Heart left ventricle (tissue), 13 donors: ENCODE results near the gene SOX11.

Experiments
- POLR2A ChIP-seq, 2 donors: fragments of 450-650 bp; IDR thresholded peaks; one replicate each; pipeline ENCODE4 v1.6.1; 2017; ENCODE audit warnings: antibody characterized with exemption in 2 of 2, mild to moderate bottlenecking in 2 of 2, moderate library complexity in 2 of 2
- TF ChIP-seq, protein P1 (sequence below), 12 donors: fragments of 200-600 bp; sonication (generic) in 4 of 12; IDR thresholded peaks; one replicate each; pipeline versions ENCODE4 v1.5.0 to v1.8.0; 2018 to 2022; ENCODE audit warnings: antibody characterized with exemption in 12 of 12, mild to moderate bottlenecking in 5 of 12
- donor health status: ischemic (EF 13 %, LVEDD 7.1; RV severe dilation, severe dysfunction).
- donor health status: DM: no; HTN: yes; CAD: no.
- donor health status: DM: no; HTN: no; CAD: no.
- donor health status: ischemic (EF 25% LVEDD 6.9; RV normal size, moderate dysfunction).
- donor health status: ischemic (EF 25% LVEDD 5.7; RV mildly dilated, moderate dysfunction).
- donor health status: ischemic (EF 35%, LVEDD 5.7; RV mildly dilated, moderate dysfunction).
- donor health status: nonischemic (EF 11% LVEDD 7.7; RV severe dilation, severe dysfunction).
- donor health status: DM: yes; HTN: yes; CAD: no.
- donor health status: PGD.
- donor health status: ischemic (EF 29% LVEDD 5.4; RV normal size, mild dysfunction).
- donor health status: nonischemic (EF 23%, LVEDD 6.1; RV moderate dilation, normal function).

DNA sequence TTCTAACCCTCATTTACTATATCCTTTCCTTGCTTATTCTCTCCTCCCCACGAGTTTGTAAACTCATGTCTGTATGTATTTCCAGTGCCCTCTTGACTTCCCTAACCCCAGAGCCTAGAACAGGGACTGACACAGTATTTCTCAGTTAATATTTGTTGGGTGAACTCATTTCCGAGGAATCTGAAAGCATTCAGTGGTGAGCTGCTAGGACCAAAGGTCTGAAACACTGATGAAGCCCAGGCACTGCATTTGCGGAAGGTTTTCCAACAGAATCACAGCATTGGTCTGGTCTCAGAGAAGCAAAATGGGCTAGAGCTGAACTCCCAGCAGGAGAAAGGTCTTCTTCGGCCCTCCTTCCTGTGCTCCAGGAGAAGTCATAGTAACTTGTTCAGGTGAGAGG, 56.8 kb downstream of the SOX11 start:
- no peak for TF ChIP-seq POLR2A (IDR thresholded peaks at IDR 0.05)
- TF ChIP-seq, protein P1, sequence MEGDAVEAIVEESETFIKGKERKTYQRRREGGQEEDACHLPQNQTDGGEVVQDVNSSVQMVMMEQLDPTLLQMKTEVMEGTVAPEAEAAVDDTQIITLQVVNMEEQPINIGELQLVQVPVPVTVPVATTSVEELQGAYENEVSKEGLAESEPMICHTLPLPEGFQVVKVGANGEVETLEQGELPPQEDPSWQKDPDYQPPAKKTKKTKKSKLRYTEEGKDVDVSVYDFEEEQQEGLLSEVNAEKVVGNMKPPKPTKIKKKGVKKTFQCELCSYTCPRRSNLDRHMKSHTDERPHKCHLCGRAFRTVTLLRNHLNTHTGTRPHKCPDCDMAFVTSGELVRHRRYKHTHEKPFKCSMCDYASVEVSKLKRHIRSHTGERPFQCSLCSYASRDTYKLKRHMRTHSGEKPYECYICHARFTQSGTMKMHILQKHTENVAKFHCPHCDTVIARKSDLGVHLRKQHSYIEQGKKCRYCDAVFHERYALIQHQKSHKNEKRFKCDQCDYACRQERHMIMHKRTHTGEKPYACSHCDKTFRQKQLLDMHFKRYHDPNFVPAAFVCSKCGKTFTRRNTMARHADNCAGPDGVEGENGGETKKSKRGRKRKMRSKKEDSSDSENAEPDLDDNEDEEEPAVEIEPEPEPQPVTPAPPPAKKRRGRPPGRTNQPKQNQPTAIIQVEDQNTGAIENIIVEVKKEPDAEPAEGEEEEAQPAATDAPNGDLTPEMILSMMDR (IDR thresholded peaks at IDR 0.05), result no peak
